Gastrocnemius medialis (tissue), 4 donors: ENCODE measurements around the gene CCDC50.

ENCODE experiments used
- CTCF ChIP-seq, 5 experiments: fragments of 450-650 bp in 3 of 5; fragments of 200-600 bp in 2 of 5; sonication (generic) in 2 of 5; IDR thresholded peaks in 4 of 5; conservative IDR thresholded peaks in 1 of 5; 1 replicate in 4 of 5; 2 replicates in 1 of 5; pipeline ENCODE4 v1.5.1; 2016 to 2019; ENCODE audit warnings: antibody characterized with exemption in 5 of 5, mild to moderate bottlenecking in 3 of 5, moderate library complexity in 3 of 5
- POLR2A ChIP-seq, 2 donors: fragments of 450-650 bp; IDR thresholded peaks; one replicate each; pipeline ENCODE4 v1.6.1; 2017; ENCODE audit warnings: antibody characterized with exemption in 2 of 2, mild to moderate bottlenecking in 2 of 2, moderate library complexity in 2 of 2

- TF ChIP-seq CTCF (IDR thresholded peaks at IDR 0.05 in 4 of 5, conservative IDR thresholded peaks at IDR 0.05 in 1 of 5), result no peak
- no peak for TF ChIP-seq POLR2A (IDR thresholded peaks at IDR 0.05)
These were observed 26.7 kb upstream of the CCDC50 start for GRCh38 chr3:191302451-191302850.
